ENCODE data around the gene PHACTR1. TPM values are rescaled to one million over a fixed set of nuclear protein-coding genes. Genes with fewer than 3 reads are reported as not detected.

PHACTR1 gene
- polyA plus RNA-seq, 1 experiment: not detected

DNA sequence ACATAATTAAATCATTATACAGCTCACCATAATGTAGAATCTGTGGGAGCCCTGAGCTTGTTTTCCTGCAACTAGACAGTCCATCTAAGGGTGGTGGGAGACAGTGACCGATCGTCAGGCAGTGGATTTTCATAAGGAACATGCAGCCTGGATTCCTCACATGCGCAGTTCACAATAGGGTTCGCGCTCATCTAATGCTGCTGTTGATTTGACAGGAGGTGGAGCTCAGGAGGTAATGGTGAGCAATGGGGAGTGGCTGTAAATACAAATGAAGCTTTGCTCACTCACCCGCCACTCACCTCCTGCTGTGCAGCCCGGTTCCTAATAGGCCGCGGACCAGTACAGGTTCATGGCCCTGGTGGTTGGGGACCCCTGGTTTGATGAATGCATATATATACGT lies 470.3 kb downstream of the PHACTR1 start:
- Histone ChIP-seq H3K27ac (ENCODE audit: low read depth, low read length) (no peak overlapping the region), H3K27me3 (ENCODE audit: control insufficient read depth, insufficient read depth, low read length) (peaks cover 8% of the 10 kb centered on the region), H3K9me3 (ENCODE audit: control insufficient read depth, insufficient read depth, low read length) (no peaks in the 10 kb centered on the region; the same call in 1 of the 2 replicates), H3K4me3 (ENCODE audit: low read depth, low read length) (no peak overlapping the region)
- TF ChIP-seq CTCF (IDR thresholded peaks at IDR 0.05; ENCODE audit: low read depth, low read length): no peak
- DNase-seq (ENCODE audit: low read depth, low spot score): no peak
- ChIA-PET CTCF (no interaction called here), POLR2A (no interaction called here)

DNA sequence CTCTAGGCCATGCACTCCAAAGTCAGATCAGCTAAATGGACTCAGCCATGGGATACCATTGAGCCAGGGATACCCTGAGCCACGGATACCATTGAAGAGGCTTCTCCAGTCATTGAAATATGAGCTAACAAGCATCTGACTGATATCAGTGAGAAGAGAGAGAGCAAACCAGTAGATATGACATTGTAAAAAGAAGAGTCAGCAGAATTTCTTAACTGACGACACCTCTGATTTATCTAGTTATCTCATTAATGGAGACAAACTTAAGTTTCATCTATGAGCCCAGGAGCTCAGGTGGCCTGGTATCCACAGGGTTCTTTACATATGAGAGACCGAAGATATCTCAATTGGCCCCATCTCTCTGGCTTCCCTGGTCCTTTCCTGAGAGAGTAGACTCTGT lies 471.1 kb downstream of the PHACTR1 start:
- ChIA-PET POLR2A (no interaction called here), CTCF (no interaction called here)
- H3K4me3 ChIP-seq (ENCODE audit: low read depth, low read length): no peak overlapping the region
- H3K9me3 ChIP-seq (ENCODE audit: control insufficient read depth, insufficient read depth, low read length): no peaks in the 10 kb centered on the region; the same call in 1 of the 2 replicates
- H3K27ac ChIP-seq (ENCODE audit: low read depth, low read length): no peak overlapping the region
- no peak for TF ChIP-seq CTCF (IDR thresholded peaks at IDR 0.05; ENCODE audit: low read depth, low read length)
- peaks cover 8% of the 10 kb centered on the region for H3K27me3 ChIP-seq (ENCODE audit: control insufficient read depth, insufficient read depth, low read length)
- no peak for DNase-seq (ENCODE audit: low read depth, low spot score)

DNA sequence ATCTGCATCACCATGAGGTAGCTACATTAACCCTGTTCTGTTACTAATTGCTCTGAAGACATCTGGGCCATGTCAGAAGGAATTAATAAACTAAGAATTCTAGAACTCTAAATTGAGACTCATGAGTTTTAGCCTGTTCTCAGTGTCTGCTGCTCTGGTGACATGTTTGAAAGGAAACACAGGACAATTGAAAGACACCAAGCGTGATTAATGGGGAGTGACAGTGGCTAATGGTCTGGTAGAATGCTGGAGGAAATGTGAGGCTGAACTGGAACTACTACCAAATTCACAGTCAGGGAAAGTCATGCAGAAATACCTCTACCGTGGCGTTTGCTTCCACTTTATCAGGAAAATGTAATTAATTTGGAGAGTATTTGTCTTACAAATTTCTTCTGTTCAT lies 471.7 kb downstream of the PHACTR1 start:
- no peak overlapping the region for H3K4me3 ChIP-seq (ENCODE audit: low read depth, low read length)
- no peak for TF ChIP-seq CTCF (IDR thresholded peaks at IDR 0.05; ENCODE audit: low read depth, low read length)
- CTCF ChIA-PET: no interaction called here
- peaks cover 8% of the 10 kb centered on the region for H3K27me3 ChIP-seq (ENCODE audit: control insufficient read depth, insufficient read depth, low read length)
- no peaks in the 10 kb centered on the region; the same call in 1 of the 2 replicates for H3K9me3 ChIP-seq (ENCODE audit: control insufficient read depth, insufficient read depth, low read length)
- no peak overlapping the region for H3K27ac ChIP-seq (ENCODE audit: low read depth, low read length)
- no peak for DNase-seq (ENCODE audit: low read depth, low spot score)
- POLR2A ChIA-PET: no interaction called here

- no peak for TF ChIP-seq CTCF (IDR thresholded peaks at IDR 0.05; ENCODE audit: low read depth, low read length)
Measured at GRCh38 chr6:13189710-13190109, 473.1 kb downstream of the PHACTR1 start.

GRCh38 chr6:13190376-13190775 lies 473.8 kb downstream of the PHACTR1 start:
- H3K9me3 ChIP-seq (ENCODE audit: control insufficient read depth, insufficient read depth, low read length): no peaks in the 10 kb centered on the region
- no peak for DNase-seq (ENCODE audit: low read depth, low spot score)
- ChIA-PET POLR2A (no interaction called here), CTCF (no interaction called here)
- TF ChIP-seq CTCF (IDR thresholded peaks at IDR 0.05; ENCODE audit: low read depth, low read length): no peak
- H3K27ac ChIP-seq (ENCODE audit: low read depth, low read length): no peak overlapping the region
- H3K4me3 ChIP-seq (ENCODE audit: low read depth, low read length): no peak overlapping the region
- H3K27me3 ChIP-seq (ENCODE audit: control insufficient read depth, insufficient read depth, low read length): peaks cover 6% of the 10 kb centered on the region

More at GRCh38 chr6:13189710-13190109, 473.1 kb downstream of the PHACTR1 start:
- peaks cover 6% of the 10 kb centered on the region for H3K27me3 ChIP-seq (ENCODE audit: control insufficient read depth, insufficient read depth, low read length)
- H3K27ac ChIP-seq (ENCODE audit: low read depth, low read length): no peak overlapping the region
- ChIA-PET CTCF (interaction anchor here (1.0 to 1.3 kb wide), 2 partner anchors 143 to 348 kb away, joined by 3 to 5 read pairs; no protein-coding TSS in a partner anchor), POLR2A (no interaction called here)
- no peak for DNase-seq (ENCODE audit: low read depth, low spot score)
- no peaks in the 10 kb centered on the region for H3K9me3 ChIP-seq (ENCODE audit: control insufficient read depth, insufficient read depth, low read length)
- no peak overlapping the region for H3K4me3 ChIP-seq (ENCODE audit: low read depth, low read length)
